DND-41 (cell line): ENCODE results near the gene SAMD4A.
"Not testable (repeated sequence)": the region's sequence is repeated elsewhere in the genome, so short reads cannot be mapped to it uniquely, and the experiment has no call there.

Experiments
- ATAC-seq: fragments of 200-7000 bp; cut with Tn5 transposase; 3 replicates; pipeline ENCODE4 v1.9.1; 2021; ENCODE audit warnings: low read depth; ENCODE audit not compliant: insufficient read depth
- DNase-seq: peaks from one replicate; pipeline ENCODE4 v3.0.0-alpha.2; 2020
- H2AFZ ChIP-seq: 2 replicates; pipeline ENCODE4 v1.6.0; 2012; ENCODE audit warnings: low read depth, low read length
- H3K27ac ChIP-seq: 2 replicates; pipeline ENCODE4 v1.5.1; 2012; ENCODE audit warnings: low read length, inconsistent platforms
- H3K27me3 ChIP-seq: fragments of 200-600 bp; sonication (generic); 2 replicates; pipeline ENCODE4 v1.6.0; 2012; ENCODE audit warnings: low read length, mild to moderate bottlenecking, inconsistent platforms; ENCODE audit not compliant: insufficient read depth, poor library complexity
- H3K36me3 ChIP-seq: 2 replicates; pipeline ENCODE4 v1.5.1; 2012; ENCODE audit warnings: low read length, inconsistent platforms; ENCODE audit not compliant: insufficient read depth
- H3K4me1 ChIP-seq: 2 replicates; pipeline ENCODE4 v1.5.1; 2012; ENCODE audit warnings: mild to moderate bottlenecking, low read length; ENCODE audit not compliant: insufficient read depth
- H3K4me2 ChIP-seq: 2 replicates; pipeline ENCODE4 v1.6.0; 2012; ENCODE audit warnings: mild to moderate bottlenecking, moderate library complexity, low read length, inconsistent platforms; ENCODE audit not compliant: insufficient read depth
- H3K4me3 ChIP-seq, 2 experiments: fragments of 200-600 bp in 1 of 2; shearing (Covaris generic) in 1 of 2; 2 replicates each; pipeline ENCODE4 v1.5.1; 2012 to 2016; ENCODE audit warnings: inconsistent platforms in 2 of 2, low read length in 2 of 2, mild to moderate bottlenecking in 2 of 2, low read depth in 1 of 2, moderate library complexity in 1 of 2
- H3K79me2 ChIP-seq: 2 replicates; pipeline ENCODE4 v1.6.0; 2012; ENCODE audit warnings: low read length, inconsistent platforms; ENCODE audit not compliant: insufficient read depth
- H3K9ac ChIP-seq: 2 replicates; pipeline ENCODE4 v1.6.0; 2012; ENCODE audit warnings: low read depth, mild to moderate bottlenecking, inconsistent platforms, low read length, moderate library complexity
- H3K9me3 ChIP-seq: 2 replicates; pipeline ENCODE4 v1.5.1; 2012; ENCODE audit warnings: low read length, moderate library complexity, mild to moderate bottlenecking, inconsistent platforms; ENCODE audit not compliant: insufficient read depth, severe bottlenecking
- H4K20me1 ChIP-seq: 2 replicates; pipeline ENCODE4 v1.6.0; 2012; ENCODE audit warnings: low read length; ENCODE audit not compliant: insufficient read depth
- CTCF ChIP-seq: IDR thresholded peaks from 2 replicates; pipeline ENCODE4 v1.5.1; 2012; ENCODE audit warnings: borderline replicate concordance, low read length, moderate library complexity, mild to moderate bottlenecking; ENCODE audit not compliant: poor library complexity, severe bottlenecking; ENCODE audit errors: extremely low read depth
- EZH2 ChIP-seq: IDR thresholded peaks from 3 replicates; pipeline ENCODE4 v1.6.1; 2012; ENCODE audit warnings: borderline replicate concordance, low read depth, mild to moderate bottlenecking, moderate library complexity, low read length, inconsistent platforms; ENCODE audit not compliant: severe bottlenecking

The SAMD4A gene

GRCh38 chr14:54622192-54622958, 55.4 kb downstream of the SAMD4A start:
- Histone ChIP-seq H2AFZ (no peak overlapping the region), H3K27ac (no peak overlapping the region), H3K27me3 (peaks cover 18% of the 10 kb centered on the region), H3K9ac (no peak overlapping the region), H4K20me1 (no peaks in the 10 kb centered on the region), H3K36me3 (no peaks in the 10 kb centered on the region), H3K4me1 (peaks cover 2% of the 10 kb centered on the region), H3K4me2 (no peak overlapping the region), H3K79me2 (no peaks in the 10 kb centered on the region), H3K9me3 (no peaks in the 10 kb centered on the region), H3K4me3 (no peak overlapping the region)
- DNase-seq (no peak), ATAC-seq (no peak)
- TF ChIP-seq EZH2: no peak
- TF ChIP-seq CTCF: no peak

- TF ChIP-seq EZH2 (no peak), CTCF (no peak)
- Histone ChIP-seq H4K20me1 (no peaks in the 10 kb centered on the region), H3K4me2 (no peak overlapping the region), H3K9me3 (no peaks in the 10 kb centered on the region), H3K36me3 (no peaks in the 10 kb centered on the region), H3K9ac (no peak overlapping the region), H3K4me3 (no peak overlapping the region), H3K79me2 (no peaks in the 10 kb centered on the region), H3K4me1 (peaks cover 13% of the 10 kb centered on the region), H2AFZ (no peak overlapping the region), H3K27me3 (peaks cover 10% of the 10 kb centered on the region), H3K27ac (no peak overlapping the region)
- ATAC-seq (no peak), DNase-seq (no peak)
Observed at GRCh38 chr14:54623279-54624004, 56.5 kb downstream of the SAMD4A start.

- not testable (repeated sequence) for H3K4me2 ChIP-seq, H3K27me3 ChIP-seq, H3K9ac ChIP-seq, H3K4me3 ChIP-seq, H2AFZ ChIP-seq, H3K9me3 ChIP-seq, H3K36me3 ChIP-seq, DNase-seq, ATAC-seq, H3K79me2 ChIP-seq, H4K20me1 ChIP-seq, H3K27ac ChIP-seq
- peaks cover 13% of the 10 kb centered on the region for H3K4me1 ChIP-seq
Observed at GRCh38 chr14:54624005-54624358, 57.1 kb downstream of the SAMD4A start.

- no peak for DNase-seq
- Histone ChIP-seq H3K4me2 (no peak overlapping the region), H3K9me3 (no peaks in the 10 kb centered on the region), H3K36me3 (no peaks in the 10 kb centered on the region), H3K27me3 (peaks cover 3% of the 10 kb centered on the region), H3K4me3 (no peak overlapping the region), H3K4me1 (peaks cover 13% of the 10 kb centered on the region), H3K79me2 (no peaks in the 10 kb centered on the region), H4K20me1 (no peaks in the 10 kb centered on the region), H2AFZ (no peak overlapping the region), H3K27ac (no peak overlapping the region), H3K9ac (no peak overlapping the region)
- no peak for ATAC-seq
- TF ChIP-seq CTCF (no peak), EZH2 (no peak)
Observed at GRCh38 chr14:54625112-54625511, 58.2 kb downstream of the SAMD4A start.
